Right lobe of liver (tissue), 4 donors: Measurements from ENCODE around the gene VSTM4.

Experiments used
- CTCF ChIP-seq, 4 donors: fragments of 200-600 bp in 3 of 4; fragments of 450-650 bp in 1 of 4; IDR thresholded peaks; one replicate each; pipeline versions ENCODE4 v1.5.1 to v1.8.0; 2016 to 2022; ENCODE audit warnings: antibody characterized with exemption in 4 of 4, mild to moderate bottlenecking in 2 of 4
- POLR2A ChIP-seq: fragments of 450-650 bp; IDR thresholded peaks from one replicate; pipeline ENCODE4 v1.6.1; 2017; ENCODE audit warnings: antibody characterized with exemption, mild to moderate bottlenecking
- donor health status: DM: no; HTN: no; CAD: no.
- donor health status: DM: no; HTN: no; CAD: no.
- donor health status: DM: no; HTN: yes; CAD: no.

- TF ChIP-seq CTCF (IDR thresholded peaks at IDR 0.05) (no peak), POLR2A (no peak)
Measured at GRCh38 chr10:48985621-48986158, 129.6 kb downstream of the VSTM4 start.
